ENCODE data around the gene SLC45A1.

DNA sequence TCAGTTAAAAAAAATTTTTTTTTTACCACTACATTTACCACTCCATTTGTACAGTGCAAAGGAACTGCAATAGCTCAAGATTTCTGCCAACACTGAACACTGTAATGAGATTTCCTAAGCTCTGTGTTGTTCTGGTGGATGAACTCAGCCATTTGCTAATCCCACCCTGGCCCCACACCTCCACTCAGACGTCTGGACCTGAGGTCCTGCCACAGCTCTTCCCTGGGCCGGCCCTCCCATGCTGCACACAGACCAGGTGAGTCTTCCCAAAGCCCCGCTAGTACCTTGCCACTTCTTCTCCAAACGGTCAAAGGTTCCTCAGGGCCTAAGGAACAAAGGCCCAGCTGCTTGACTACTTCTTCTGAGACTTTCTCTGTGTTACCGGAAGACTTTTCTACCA lies 56.4 kb downstream of the SLC45A1 start:
- TF ChIP-seq CTCF (IDR thresholded peaks at IDR 0.05) (no peak), POLR2A (IDR thresholded peaks at IDR 0.05) (no peak), EP300 (IDR thresholded peaks at IDR 0.05) (no peak)
